HepG2 (cell line): ENCODE data around the gene TPST1. TPM values are rescaled to one million over a fixed set of nuclear protein-coding genes. Genes with fewer than 3 reads are reported as not detected.

ENCODE experiments used
- ATF4 ChIP-seq, 2 experiments: fragments of 450-650 bp in 1 of 2; sonication (generic) in 1 of 2; formaldehyde crosslinking; IDR thresholded peaks; 2 replicates each; pipeline versions ENCODE4 v1.5.0 to v1.8.0; 2020 to 2022; ENCODE audit warnings: mild to moderate bottlenecking in 1 of 2, missing genetic modification reagents in 1 of 2
- ATF5 ChIP-seq: sonication (generic); formaldehyde crosslinking; IDR thresholded peaks from 2 replicates; pipeline ENCODE4 v1.4.0; 2020; ENCODE audit warnings: mild to moderate bottlenecking, low read depth, missing genetic modification reagents
- CCAR2 ChIP-seq: fragments of 200-400 bp; formaldehyde crosslinking; optimal IDR thresholded peaks from 2 replicates; pipeline ENCODE3; 2018; ENCODE audit warnings: low read depth, mild to moderate bottlenecking, low read length, moderate library complexity
- HNRNPUL1 ChIP-seq: fragments of 200-400 bp; formaldehyde crosslinking; IDR thresholded peaks from 2 replicates; pipeline ENCODE4 v1.6.1; 2017; ENCODE audit warnings: low read depth, mild to moderate bottlenecking, low read length, moderate library complexity
- JUN ChIP-seq: sonication (generic); formaldehyde crosslinking; IDR thresholded peaks from 2 replicates; pipeline ENCODE4 v1.4.0; 2020; ENCODE audit warnings: mild to moderate bottlenecking, missing genetic modification reagents
- ZBTB7A ChIP-seq: sonication (generic); formaldehyde crosslinking; IDR thresholded peaks from 2 replicates; pipeline ENCODE4 v1.8.0; 2022; ENCODE audit warnings: mild to moderate bottlenecking, missing genetic modification reagents
- ZFP36L1 ChIP-seq: sonication (generic); formaldehyde crosslinking; IDR thresholded peaks from 2 replicates; pipeline ENCODE4 v1.8.0; 2022; ENCODE audit warnings: mild to moderate bottlenecking, missing genetic modification reagents, moderate library complexity
- ZNF292 ChIP-seq: sonication (generic); formaldehyde crosslinking; IDR thresholded peaks from 2 replicates; pipeline ENCODE4 v1.8.1; 2022; ENCODE audit warnings: mild to moderate bottlenecking, low read depth, missing genetic modification reagents, borderline replicate concordance
- ZNF407 ChIP-seq: sonication (generic); formaldehyde crosslinking; IDR thresholded peaks from one replicate; pipeline ENCODE4 v1.5.1; 2020; ENCODE audit warnings: mild to moderate bottlenecking, missing genetic modification reagents; ENCODE audit errors: not compliant biosample characterization
- ZNF772 ChIP-seq: sonication (generic); formaldehyde crosslinking; IDR thresholded peaks from 2 replicates; pipeline ENCODE4 v1.5.0; 2020; ENCODE audit warnings: mild to moderate bottlenecking, missing genetic modification reagents
- polyA plus RNA-seq, 8 experiments: library from polyadenylated mRNA; depleted of rRNA in 3 of 8; stranded (reverse) in 7 of 8; unstranded in 1 of 8; fragments of >200 nt; fragmentation: Illumina TruSeq in 4 of 8; extraction: Trizol in 4 of 8; gene quantifications; 2 replicates each; pipeline versions ENCODE4 v1.2.1 to v1.2.3, GENCODE V29; 2011 to 2016; ENCODE audit warnings: low read depth in 4 of 8, missing spikeins in 1 of 8, mixed read lengths in 1 of 8; ENCODE audit not compliant: insufficient read depth in 1 of 8
- total RNA-seq, 5 experiments: library from RNA; depleted of rRNA; stranded (reverse); fragments of >200 nt; fragmentation: Illumina TruSeq; extraction: Trizol; gene quantifications; 2 replicates each; pipeline ENCODE4 v1.2.3, GENCODE V29; 2016; ENCODE audit warnings: low read depth in 1 of 5
- TF ChIP-seq, protein P1 (sequence below): sonication (generic); formaldehyde crosslinking; IDR thresholded peaks from 2 replicates; pipeline ENCODE4 v1.4.0; 2020; ENCODE audit warnings: missing genetic modification reagents, borderline replicate concordance

The TPST1 gene
- total and polyA plus RNA-seq, 2 of the 13 experiments (the other 11 are each of a cell fraction or from before 2014, with no cell fraction given) = 24.3 to 34.1 TPM

GRCh38 chr7:66176914-66177313 lies 28.2 kb upstream of the TPST1 start (continued):
- no peak for TF ChIP-seq ZNF407 (CRISPR knock-in tag)
- no peak for TF ChIP-seq CCAR2
- no peak for TF ChIP-seq JUN (CRISPR knock-in tag)
- no peak for TF ChIP-seq ZNF772 (CRISPR knock-in tag)
- no peak for TF ChIP-seq ATF4 (CRISPR knock-in tag; IDR thresholded peaks at IDR 0.05)
- TF ChIP-seq ATF5 (CRISPR knock-in tag) = no peak
- TF ChIP-seq ZNF292 = no peak
- TF ChIP-seq, protein P1, sequence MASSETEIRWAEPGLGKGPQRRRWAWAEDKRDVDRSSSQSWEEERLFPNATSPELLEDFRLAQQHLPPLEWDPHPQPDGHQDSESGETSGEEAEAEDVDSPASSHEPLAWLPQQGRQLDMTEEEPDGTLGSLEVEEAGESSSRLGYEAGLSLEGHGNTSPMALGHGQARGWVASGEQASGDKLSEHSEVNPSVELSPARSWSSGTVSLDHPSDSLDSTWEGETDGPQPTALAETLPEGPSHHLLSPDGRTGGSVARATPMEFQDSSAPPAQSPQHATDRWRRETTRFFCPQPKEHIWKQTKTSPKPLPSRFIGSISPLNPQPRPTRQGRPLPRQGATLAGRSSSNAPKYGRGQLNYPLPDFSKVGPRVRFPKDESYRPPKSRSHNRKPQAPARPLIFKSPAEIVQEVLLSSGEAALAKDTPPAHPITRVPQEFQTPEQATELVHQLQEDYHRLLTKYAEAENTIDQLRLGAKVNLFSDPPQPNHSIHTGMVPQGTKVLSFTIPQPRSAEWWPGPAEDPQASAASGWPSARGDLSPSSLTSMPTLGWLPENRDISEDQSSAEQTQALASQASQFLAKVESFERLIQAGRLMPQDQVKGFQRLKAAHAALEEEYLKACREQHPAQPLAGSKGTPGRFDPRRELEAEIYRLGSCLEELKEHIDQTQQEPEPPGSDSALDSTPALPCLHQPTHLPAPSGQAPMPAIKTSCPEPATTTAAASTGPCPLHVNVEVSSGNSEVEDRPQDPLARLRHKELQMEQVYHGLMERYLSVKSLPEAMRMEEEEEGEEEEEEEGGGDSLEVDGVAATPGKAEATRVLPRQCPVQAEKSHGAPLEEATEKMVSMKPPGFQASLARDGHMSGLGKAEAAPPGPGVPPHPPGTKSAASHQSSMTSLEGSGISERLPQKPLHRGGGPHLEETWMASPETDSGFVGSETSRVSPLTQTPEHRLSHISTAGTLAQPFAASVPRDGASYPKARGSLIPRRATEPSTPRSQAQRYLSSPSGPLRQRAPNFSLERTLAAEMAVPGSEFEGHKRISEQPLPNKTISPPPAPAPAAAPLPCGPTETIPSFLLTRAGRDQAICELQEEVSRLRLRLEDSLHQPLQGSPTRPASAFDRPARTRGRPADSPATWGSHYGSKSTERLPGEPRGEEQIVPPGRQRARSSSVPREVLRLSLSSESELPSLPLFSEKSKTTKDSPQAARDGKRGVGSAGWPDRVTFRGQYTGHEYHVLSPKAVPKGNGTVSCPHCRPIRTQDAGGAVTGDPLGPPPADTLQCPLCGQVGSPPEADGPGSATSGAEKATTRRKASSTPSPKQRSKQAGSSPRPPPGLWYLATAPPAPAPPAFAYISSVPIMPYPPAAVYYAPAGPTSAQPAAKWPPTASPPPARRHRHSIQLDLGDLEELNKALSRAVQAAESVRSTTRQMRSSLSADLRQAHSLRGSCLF (CRISPR knock-in tag) = no peak
- TF ChIP-seq ZFP36L1 (CRISPR knock-in tag) = no peak
- TF ChIP-seq HNRNPUL1 = no peak
- TF ChIP-seq ZBTB7A (CRISPR knock-in tag) = no peak
